K562 (cell line): ENCODE measurements around the gene FAR2. TPM values are rescaled to one million over a fixed set of nuclear protein-coding genes. Genes with fewer than 3 reads are reported as not detected.
A peak's percentile ranks its signal among the peaks of the same experiment; 100 is the strongest.

Source experiments
- AFF1 ChIP-seq, 2 experiments: fragments of 450-650 bp; IDR thresholded peaks; 2 replicates each; pipeline ENCODE4 v1.6.1; 2018; ENCODE audit warnings: mild to moderate bottlenecking in 2 of 2, low read depth in 1 of 2; ENCODE audit not compliant: partially characterized antibody in 2 of 2
- ATF1 ChIP-seq, 2 experiments: fragments of 450-650 bp in 1 of 2; IDR thresholded peaks; 2 replicates each; pipeline ENCODE4 v1.6.1; 2016; ENCODE audit warnings: missing compliant biosample characterization in 1 of 2, missing genetic modification characterization in 1 of 2
- CBX5 ChIP-seq: IDR thresholded peaks from 2 replicates; pipeline ENCODE4 v1.6.1; 2014; ENCODE audit warnings: low read depth, borderline replicate concordance
- EGR1 ChIP-seq: fragments of 450-650 bp; conservative IDR thresholded peaks from 2 replicates; pipeline ENCODE4 v1.6.1; 2017; ENCODE audit warnings: mild to moderate bottlenecking
- GTF2E2 ChIP-seq: fragments of 200-800 bp; sonication (Bioruptor generic); IDR thresholded peaks from 2 replicates; pipeline ENCODE4 v1.6.1; 2016; ENCODE audit warnings: missing genetic modification characterization, missing compliant biosample characterization
- HDAC3 ChIP-seq: fragments of 450-650 bp; IDR thresholded peaks from 2 replicates; pipeline ENCODE4 v1.6.1; 2018; ENCODE audit warnings: borderline replicate concordance, mild to moderate bottlenecking, moderate library complexity; ENCODE audit not compliant: partially characterized antibody
- HNRNPLL ChIP-seq: fragments of 200-400 bp; formaldehyde crosslinking; IDR thresholded peaks from 2 replicates; pipeline ENCODE4 v1.6.1; 2017; ENCODE audit warnings: low read length, low read depth, mild to moderate bottlenecking; ENCODE audit not compliant: poor library complexity, severe bottlenecking
- KAT7 ChIP-seq: sonication (generic); formaldehyde crosslinking; IDR thresholded peaks from 2 replicates; pipeline ENCODE4 v1.8.0; 2022; ENCODE audit warnings: missing genetic modification reagents, mild to moderate bottlenecking, borderline replicate concordance
- MEF2A ChIP-seq: IDR thresholded peaks from 2 replicates; pipeline ENCODE4 v1.6.1; 2011; ENCODE audit warnings: low read depth, mild to moderate bottlenecking, low read length, moderate library complexity; ENCODE audit not compliant: control insufficient read depth
- NCOR1 ChIP-seq: fragments of 450-650 bp; IDR thresholded peaks from 2 replicates; pipeline ENCODE4 v1.6.1; 2016; ENCODE audit warnings: mild to moderate bottlenecking, moderate library complexity
- NRF1 ChIP-seq, 2 experiments: fragments of 450-650 bp; IDR thresholded peaks in 1 of 2; conservative IDR thresholded peaks in 1 of 2; 2 replicates each; pipeline ENCODE4 v1.6.1; 2014; ENCODE audit warnings: mild to moderate bottlenecking in 2 of 2
- PKNOX1 ChIP-seq: fragments of 450-650 bp; IDR thresholded peaks from 2 replicates; pipeline ENCODE4 v1.6.1; 2016
- SRF ChIP-seq, 2 experiments: fragments of 250-450, 450-650 bp in 1 of 2; sonication (Bioruptor Pico) in 1 of 2; sonication (generic) in 1 of 2; formaldehyde crosslinking; IDR thresholded peaks; 2 replicates each; pipeline versions ENCODE4 v1.5.0 to v1.5.1; 2020 to 2022; ENCODE audit warnings: mild to moderate bottlenecking in 1 of 2, missing genetic modification reagents in 1 of 2
- STAG1 ChIP-seq: sonication (generic); formaldehyde crosslinking; IDR thresholded peaks from 2 replicates; pipeline ENCODE4 v1.5.0; 2020; ENCODE audit warnings: missing genetic modification reagents, borderline replicate concordance
- TCF3 ChIP-seq: sonication (generic); formaldehyde crosslinking; IDR thresholded peaks from 2 replicates; pipeline ENCODE4 v1.4.0; 2020; ENCODE audit warnings: mild to moderate bottlenecking, missing genetic modification reagents
- TFAP4 ChIP-seq: sonication (generic); formaldehyde crosslinking; IDR thresholded peaks from 2 replicates; pipeline ENCODE4 v1.8.0; 2022; ENCODE audit warnings: missing genetic modification reagents, mild to moderate bottlenecking, moderate library complexity, borderline replicate concordance
- VEZF1 ChIP-seq: fragments of 200-800 bp; sonication (Bioruptor generic); IDR thresholded peaks from 2 replicates; pipeline ENCODE4 v1.6.1; 2017; ENCODE audit warnings: missing genetic modification characterization, missing compliant biosample characterization
- ZKSCAN8 ChIP-seq: fragments of 200-800 bp; sonication (Bioruptor generic); IDR thresholded peaks from 2 replicates; pipeline ENCODE4 v1.6.1; 2016; ENCODE audit warnings: missing genetic modification characterization, missing compliant biosample characterization
- ZNF644 ChIP-seq: fragments of 200-800 bp; sonication (Bioruptor generic); IDR thresholded peaks from 2 replicates; pipeline ENCODE4 v1.6.1; 2016; ENCODE audit warnings: low read depth, missing genetic modification characterization, missing compliant biosample characterization
- polyA plus RNA-seq, 8 experiments: library from polyadenylated mRNA; depleted of rRNA in 4 of 8; stranded (reverse) in 5 of 8; unstranded in 3 of 8; fragments of >200 nt; fragmentation: Nextera tagmentation in 2 of 8; fragmentation: Illumina TruSeq in 1 of 8; extraction: Ambion mirVana in 2 of 8; extraction: Trizol in 1 of 8; gene quantifications; 2 replicates each; pipeline versions ENCODE4 v1.2.1 to v1.2.3, GENCODE V29; 2011 to 2014; ENCODE audit warnings: inconsistent platforms in 1 of 8, missing spikeins in 1 of 8
- total RNA-seq, 7 experiments: library from RNA; depleted of rRNA in 6 of 7; stranded (reverse); fragments of >200 nt in 6 of 7; fragmentation: Illumina TruSeq in 2 of 7; extraction: Trizol in 2 of 7; gene quantifications; 2 replicates each; pipeline versions ENCODE4 v1.2.1 to v1.2.3, GENCODE V29; 2011 to 2021; ENCODE audit warnings: low replicate concordance in 1 of 7

The FAR2 gene
- total and polyA plus RNA-seq, 9 of the 15 experiments (the other 6 are each of a cell fraction or from before 2014, with no cell fraction given) = 5.0 to 13.4 (median 8.5) TPM

GRCh38 chr12:29380536-29381523, 231.8 kb downstream of the FAR2 start, which contains the start of gene ERGIC2 (continued):
- TF ChIP-seq CBX5 (no peak), STAG1 (CRISPR knock-in tag) (no peak), SRF (CRISPR knock-in tag; IDR thresholded peaks at IDR 0.05) (no peak), ZNF644 (tag) (no peak), PKNOX1 (peak; percentile 54), MEF2A (no peak), ZKSCAN8 (CRISPR knock-in tag) (no peak), TCF3 (CRISPR knock-in tag) (no peak), EGR1 (peak; percentile 64), KAT7 (CRISPR knock-in tag) (peak; percentile 35; the same call in 1 of the 2 replicates), HDAC3 (peak; percentile 66), NCOR1 (no peak), ATF1 (CRISPR knock-in tag; IDR thresholded peaks at IDR 0.05) (no peak), ATF1 (tag; IDR thresholded peaks at IDR 0.05) (peak; percentile 95), VEZF1 (CRISPR knock-in tag) (peak; percentile 60; the same call in 1 of the 2 replicates), GTF2E2 (no peak), TFAP4 (peak; percentile 82), NRF1 (conservative IDR thresholded peaks at IDR 0.05 in 1 of 2, IDR thresholded peaks at IDR 0.05 in 1 of 2) (peak; percentile 40 to 47; a peak in 3 of 4 replicates), HNRNPLL (no peak), AFF1 (IDR thresholded peaks at IDR 0.05; ENCODE audit: low read depth in 1 of 2, partially characterized antibody in 2 of 2) (peak in 1 of 2 experiments; percentile 24)
